Activated CD4-positive, alpha-beta memory T cell treated with anti-CD3 and anti-CD28 coated beads, Interleukin-2, amount 10 ng/mL, durations not matched to agents 7 days and 5 days (primary cell): Measurements from ENCODE around the gene HBQ1. TPM values are rescaled to one million over a fixed set of nuclear protein-coding genes. Genes with fewer than 3 reads are reported as not detected.
"Not testable (repeated sequence)": the region's sequence is repeated elsewhere in the genome, so short reads cannot be mapped to it uniquely, and the experiment has no call there.

Experiments used
- CTCF ChIA-PET: fragments of 350-600 bp; sonication (Branson Sonifier 250); formaldehyde crosslinking; loops from one replicate; lab custom pipeline; 2021; ENCODE audit warnings: antibody characterized with exemption, inconsistent platforms; lab: Charles Lee
- POLR2A ChIA-PET: fragments of 350-600 bp; sonication (Branson Sonifier 250); formaldehyde crosslinking; loops from one replicate; lab custom pipeline; 2021; ENCODE audit warnings: antibody characterized with exemption; lab: Charles Lee
- DNase-seq: peaks from one replicate; pipeline ENCODE4 v3.0.0-alpha.2; 2020
- H3K27ac Mint-ChIP-seq: one replicate; pipeline ENCODE4 v1.8.0; 2021; ENCODE audit warnings: mild to moderate bottlenecking, mixed read lengths
- H3K27me3 Mint-ChIP-seq: one replicate; pipeline ENCODE4 v1.8.0; 2021; ENCODE audit warnings: mixed read lengths
- H3K36me3 Mint-ChIP-seq: one replicate; pipeline ENCODE4 v1.8.0; 2021; ENCODE audit warnings: low read depth, mixed read lengths
- H3K4me1 Mint-ChIP-seq: one replicate; pipeline ENCODE4 v1.8.0; 2021; ENCODE audit warnings: mixed read lengths
- H3K4me3 Mint-ChIP-seq: one replicate; pipeline ENCODE4 v1.8.0; 2021; ENCODE audit warnings: mild to moderate bottlenecking, mixed read lengths
- H3K9me3 Mint-ChIP-seq: one replicate; pipeline ENCODE4 v1.8.0; 2021; ENCODE audit warnings: mixed read lengths
- total RNA-seq, 2 experiments: library from RNA; stranded (reverse); gene quantifications; one replicate each; pipeline ENCODE4 v1.2.3, GENCODE V29; 2021

Gene HBQ1
- total RNA-seq, 2 experiments from 2014 or later, result not detected

DNA sequence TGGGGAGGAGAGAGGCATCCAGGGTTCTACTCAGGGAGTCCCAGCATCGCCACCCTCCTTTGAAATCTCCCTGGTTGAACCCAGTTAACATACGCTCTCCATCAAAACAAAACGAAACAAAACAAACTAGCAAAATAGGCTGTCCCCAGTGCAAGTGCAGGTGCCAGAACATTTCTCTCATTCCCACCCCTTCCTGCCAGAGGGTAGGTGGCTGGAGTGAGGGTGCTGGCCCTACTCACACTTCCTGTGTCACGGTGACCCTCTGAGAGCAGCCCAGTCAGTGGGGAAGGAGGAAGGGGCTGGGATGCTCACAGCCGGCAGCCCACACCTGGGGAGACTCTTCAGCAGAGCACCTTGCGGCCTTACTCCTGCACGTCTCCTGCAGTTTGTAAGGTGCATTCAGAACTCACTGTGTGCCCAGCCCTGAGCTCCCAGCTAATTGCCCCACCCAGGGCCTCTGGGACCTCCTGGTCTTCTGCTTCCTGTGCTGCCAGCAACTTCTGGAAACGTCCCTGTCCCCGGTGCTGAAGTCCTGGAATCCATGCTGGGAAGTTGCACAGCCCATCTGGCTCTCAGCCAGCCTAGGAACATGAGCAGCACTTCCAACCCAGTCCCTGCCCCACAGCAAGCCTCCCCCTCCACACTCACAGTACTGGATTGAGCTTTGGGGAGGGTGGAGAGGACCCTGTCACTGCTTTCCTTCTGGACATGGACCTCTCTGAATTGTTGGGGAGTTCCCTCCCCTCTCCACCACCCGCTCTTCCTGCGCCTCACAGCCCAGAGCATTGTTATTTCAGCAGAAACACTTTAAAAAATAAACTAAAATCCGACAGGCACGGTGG is 6.1 kb upstream of the HBQ1 start:
- DNase-seq, POLR2A ChIA-PET, H3K9me3 Mint-ChIP-seq, H3K36me3 Mint-ChIP-seq, H3K4me3 Mint-ChIP-seq, H3K27ac Mint-ChIP-seq: not testable (repeated sequence)
- H3K4me1 Mint-ChIP-seq, result peaks cover 12% of the 10 kb centered on the region
- CTCF ChIA-PET, result interaction anchor here (0.7 to 1.0 kb wide), 2 partner anchors 67 to 70 kb away, joined by 3 read pairs; no protein-coding TSS in a partner anchor
- peaks cover 59% of the 10 kb centered on the region for H3K27me3 Mint-ChIP-seq

DNA sequence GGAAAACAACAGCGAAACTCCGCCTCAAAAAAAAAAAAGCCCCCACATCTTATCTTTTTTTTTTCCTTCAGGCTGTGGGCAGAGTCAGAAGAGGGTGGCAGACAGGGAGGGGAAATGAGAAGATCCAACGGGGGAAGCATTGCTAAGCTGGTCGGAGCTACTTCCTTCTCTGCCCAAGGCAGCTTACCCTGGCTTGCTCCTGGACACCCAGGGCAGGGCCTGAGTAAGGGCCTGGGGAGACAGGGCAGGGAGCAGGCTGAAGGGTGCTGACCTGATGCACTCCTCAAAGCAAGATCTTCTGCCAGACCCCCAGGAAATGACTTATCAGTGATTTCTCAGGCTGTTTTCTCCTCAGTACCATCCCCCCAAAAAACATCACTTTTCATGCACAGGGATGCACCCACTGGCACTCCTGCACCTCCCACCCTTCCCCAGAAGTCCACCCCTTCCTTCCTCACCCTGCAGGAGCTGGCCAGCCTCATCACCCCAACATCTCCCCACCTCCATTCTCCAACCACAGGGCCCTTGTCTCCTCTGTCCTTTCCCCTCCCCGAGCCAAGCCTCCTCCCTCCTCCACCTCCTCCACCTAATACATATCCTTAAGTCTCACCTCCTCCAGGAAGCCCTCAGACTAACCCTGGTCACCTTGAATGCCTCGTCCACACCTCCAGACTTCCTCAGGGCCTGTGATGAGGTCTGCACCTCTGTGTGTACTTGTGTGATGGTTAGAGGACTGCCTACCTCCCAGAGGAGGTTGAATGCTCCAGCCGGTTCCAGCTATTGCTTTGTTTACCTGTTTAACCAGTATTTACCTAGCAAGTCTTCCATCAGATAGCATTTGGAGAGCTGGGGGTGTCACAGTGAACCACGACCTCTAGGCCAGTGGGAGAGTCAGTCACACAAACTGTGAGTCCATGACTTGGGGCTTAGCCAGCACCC is 5.0 kb upstream of the HBQ1 start:
- H3K4me1 Mint-ChIP-seq, result peaks cover 14% of the 10 kb centered on the region
- POLR2A ChIA-PET, result interaction anchor here (1.1 kb wide), 1 partner anchor 17 kb away, joined by 3 read pairs; no protein-coding TSS in a partner anchor
- peaks cover 58% of the 10 kb centered on the region for H3K27me3 Mint-ChIP-seq
- no peaks in the 10 kb centered on the region for H3K36me3 Mint-ChIP-seq
- no peak for DNase-seq
- H3K4me3 Mint-ChIP-seq, result no peak overlapping the region
- H3K27ac Mint-ChIP-seq, result no peak overlapping the region
- H3K9me3 Mint-ChIP-seq, result no peaks in the 10 kb centered on the region
- CTCF ChIA-PET, result interaction anchor here (0.7 to 1.0 kb wide), 3 partner anchors 58 to 71 kb away, joined by 3 read pairs; no protein-coding TSS in a partner anchor

DNA sequence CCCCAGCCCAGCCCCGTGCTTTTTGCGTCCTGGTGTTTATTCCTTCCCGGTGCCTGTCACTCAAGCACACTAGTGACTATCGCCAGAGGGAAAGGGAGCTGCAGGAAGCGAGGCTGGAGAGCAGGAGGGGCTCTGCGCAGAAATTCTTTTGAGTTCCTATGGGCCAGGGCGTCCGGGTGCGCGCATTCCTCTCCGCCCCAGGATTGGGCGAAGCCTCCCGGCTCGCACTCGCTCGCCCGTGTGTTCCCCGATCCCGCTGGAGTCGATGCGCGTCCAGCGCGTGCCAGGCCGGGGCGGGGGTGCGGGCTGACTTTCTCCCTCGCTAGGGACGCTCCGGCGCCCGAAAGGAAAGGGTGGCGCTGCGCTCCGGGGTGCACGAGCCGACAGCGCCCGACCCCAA is 4.3 kb upstream of the HBQ1 start:
- CTCF ChIA-PET, result not testable (repeated sequence)

GRCh38 chr16:176477-177382 is 3.5 kb upstream of the HBQ1 start, which contains the start of gene HBA1:
Gene HBA1 (plus strand): TSS chr16:176680. CDS start chr16:176717, 37 bp downstream.
- H3K4me3 Mint-ChIP-seq, POLR2A ChIA-PET, CTCF ChIA-PET, DNase-seq, H3K9me3 Mint-ChIP-seq, H3K36me3 Mint-ChIP-seq, H3K27ac Mint-ChIP-seq: not testable (repeated sequence)
- peaks cover 18% of the 10 kb centered on the region for H3K4me1 Mint-ChIP-seq
- H3K27me3 Mint-ChIP-seq, result peaks cover 49% of the 10 kb centered on the region

More for the DNA sequence above, 4.3 kb upstream of the HBQ1 start:
- POLR2A ChIA-PET, result interaction anchor here (1.1 kb wide), 1 partner anchor 18 kb away, joined by 3 read pairs; no protein-coding TSS in a partner anchor
- not testable (repeated sequence) for H3K36me3 Mint-ChIP-seq, H3K9me3 Mint-ChIP-seq, DNase-seq, H3K27ac Mint-ChIP-seq, H3K4me3 Mint-ChIP-seq
- peaks cover 53% of the 10 kb centered on the region for H3K27me3 Mint-ChIP-seq
- peaks cover 15% of the 10 kb centered on the region for H3K4me1 Mint-ChIP-seq

GRCh38 chr16:177394-177822 is 2.9 kb upstream of the HBQ1 start:
- DNase-seq, result no peak
- no peak overlapping the region for H3K27ac Mint-ChIP-seq
- peaks cover 18% of the 10 kb centered on the region for H3K4me1 Mint-ChIP-seq
- CTCF ChIA-PET, result no interaction called here
- POLR2A ChIA-PET, result interaction anchor here (0.7 kb wide), 1 partner anchor 70 kb away, joined by 3 read pairs; no protein-coding TSS in a partner anchor
- H3K4me3 Mint-ChIP-seq, result no peak overlapping the region
- H3K36me3 Mint-ChIP-seq, result no peaks in the 10 kb centered on the region
- H3K27me3 Mint-ChIP-seq, result peaks cover 47% of the 10 kb centered on the region
- no peaks in the 10 kb centered on the region for H3K9me3 Mint-ChIP-seq

DNA sequence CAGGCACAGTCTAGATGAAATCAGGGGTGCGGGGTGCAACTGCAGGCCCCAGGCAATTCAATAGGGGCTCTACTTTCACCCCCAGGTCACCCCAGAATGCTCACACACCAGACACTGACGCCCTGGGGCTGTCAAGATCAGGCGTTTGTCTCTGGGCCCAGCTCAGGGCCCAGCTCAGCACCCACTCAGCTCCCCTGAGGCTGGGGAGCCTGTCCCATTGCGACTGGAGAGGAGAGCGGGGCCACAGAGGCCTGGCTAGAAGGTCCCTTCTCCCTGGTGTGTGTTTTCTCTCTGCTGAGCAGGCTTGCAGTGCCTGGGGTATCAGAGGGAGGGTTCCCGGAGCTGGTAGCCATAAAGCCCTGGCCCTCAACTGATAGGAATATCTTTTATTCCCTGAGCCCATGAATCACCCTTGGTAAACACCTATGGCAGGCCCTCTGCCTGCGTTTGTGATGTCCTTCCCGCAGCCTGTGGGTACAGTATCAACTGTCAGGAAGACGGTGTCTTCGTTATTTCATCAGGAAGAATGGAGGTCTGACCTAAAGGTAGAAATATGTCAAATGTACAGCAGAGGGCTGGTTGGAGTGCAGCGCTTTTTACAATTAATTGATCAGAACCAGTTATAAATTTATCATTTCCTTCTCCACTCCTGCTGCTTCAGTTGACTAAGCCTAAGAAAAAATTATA is 2.1 kb upstream of the HBQ1 start:
- CTCF ChIA-PET, result no interaction called here
- no peaks in the 10 kb centered on the region for H3K36me3 Mint-ChIP-seq
- H3K27ac Mint-ChIP-seq, result no peak overlapping the region
- H3K4me3 Mint-ChIP-seq, result no peak overlapping the region
- POLR2A ChIA-PET, result interaction anchor here (0.7 kb wide), 1 partner anchor 71 kb away, joined by 3 read pairs; no protein-coding TSS in a partner anchor
- peaks cover 18% of the 10 kb centered on the region for H3K4me1 Mint-ChIP-seq
- peaks cover 47% of the 10 kb centered on the region for H3K27me3 Mint-ChIP-seq
- DNase-seq, result no peak
- H3K9me3 Mint-ChIP-seq, result no peaks in the 10 kb centered on the region

- ChIA-PET POLR2A (no interaction called here), CTCF (no interaction called here)
- H3K27me3 Mint-ChIP-seq, result peaks cover 43% of the 10 kb centered on the region
- H3K4me3 Mint-ChIP-seq, result no peak overlapping the region
- no peaks in the 10 kb centered on the region for H3K9me3 Mint-ChIP-seq
- no peak for DNase-seq
- H3K4me1 Mint-ChIP-seq, result peaks cover 14% of the 10 kb centered on the region
- H3K36me3 Mint-ChIP-seq, result no peaks in the 10 kb centered on the region
- no peak overlapping the region for H3K27ac Mint-ChIP-seq
Observed at GRCh38 chr16:178668-179015, 1.6 kb upstream of the HBQ1 start.

- Mint-ChIP-seq H3K27ac (no peak overlapping the region), H3K36me3 (no peaks in the 10 kb centered on the region), H3K4me1 (peaks cover 13% of the 10 kb centered on the region), H3K9me3 (no peaks in the 10 kb centered on the region), H3K27me3 (peaks cover 37% of the 10 kb centered on the region), H3K4me3 (no peak overlapping the region)
- no peak for DNase-seq
- CTCF ChIA-PET, result interaction anchor here (3.9 kb wide), 1 partner anchor 73 kb away, joined by 24 read pairs; no protein-coding TSS in a partner anchor
- POLR2A ChIA-PET, result interaction anchor here (1.2 kb wide), 1 partner anchor 49 kb away, joined by 3 read pairs; no protein-coding TSS in a partner anchor
Observed at GRCh38 chr16:179211-180092, 807 bp upstream of the HBQ1 start.

DNA sequence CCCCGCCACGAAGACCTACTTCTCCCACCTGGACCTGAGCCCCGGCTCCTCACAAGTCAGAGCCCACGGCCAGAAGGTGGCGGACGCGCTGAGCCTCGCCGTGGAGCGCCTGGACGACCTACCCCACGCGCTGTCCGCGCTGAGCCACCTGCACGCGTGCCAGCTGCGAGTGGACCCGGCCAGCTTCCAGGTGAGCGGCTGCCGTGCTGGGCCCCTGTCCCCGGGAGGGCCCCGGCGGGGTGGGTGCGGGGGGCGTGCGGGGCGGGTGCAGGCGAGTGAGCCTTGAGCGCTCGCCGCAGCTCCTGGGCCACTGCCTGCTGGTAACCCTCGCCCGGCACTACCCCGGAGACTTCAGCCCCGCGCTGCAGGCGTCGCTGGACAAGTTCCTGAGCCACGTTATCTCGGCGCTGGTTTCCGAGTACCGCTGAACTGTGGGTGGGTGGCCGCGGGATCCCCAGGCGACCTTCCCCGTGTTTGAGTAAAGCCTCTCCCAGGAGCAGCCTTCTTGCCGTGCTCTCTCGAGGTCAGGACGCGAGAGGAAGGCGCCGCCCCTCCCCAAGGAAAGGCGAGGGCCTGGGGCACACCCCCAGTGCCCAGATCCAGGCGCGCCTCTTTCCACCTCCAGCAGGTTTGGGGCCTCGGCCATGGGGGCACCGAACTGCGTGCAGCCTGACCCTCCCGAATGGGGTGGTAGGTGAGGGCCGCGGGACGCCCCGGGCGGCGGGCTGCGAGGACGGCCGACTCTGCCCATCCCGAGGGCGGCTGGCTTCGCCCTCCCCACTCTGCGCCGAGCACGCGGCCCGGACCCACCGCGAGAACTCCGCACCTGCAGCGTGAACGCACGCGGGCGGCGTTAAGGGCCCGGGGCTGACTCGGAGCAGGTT is 664 bp downstream of the HBQ1 start:
- Mint-ChIP-seq H3K4me3 (peak overlapping the region; percentile 35), H3K4me1 (peaks cover 7% of the 10 kb centered on the region), H3K36me3 (peaks cover 7% of the 10 kb centered on the region), H3K9me3 (no peaks in the 10 kb centered on the region), H3K27me3 (peaks cover 24% of the 10 kb centered on the region), H3K27ac (no peak overlapping the region)
- ChIA-PET CTCF (interaction anchor here (0.7 to 3.9 kb wide), 7 partner anchors 10 to 133 kb away, joined by 3 to 24 read pairs (median 4); no protein-coding TSS in a partner anchor), POLR2A (interaction anchor here (1.2 kb wide), 2 partner anchors 47 to 127 kb away, joined by 3 read pairs; partner anchors contain the start of genes POLR3K and SNRNP25)
- peak; percentile 86 for DNase-seq

GRCh38 chr16:181565-182021 is 1.3 kb downstream of the HBQ1 start:
- DNase-seq, result no peak
- Mint-ChIP-seq H3K27ac (no peak overlapping the region), H3K36me3 (peaks cover 7% of the 10 kb centered on the region), H3K4me3 (no peak overlapping the region), H3K4me1 (peaks cover 7% of the 10 kb centered on the region), H3K27me3 (peaks cover 23% of the 10 kb centered on the region), H3K9me3 (no peaks in the 10 kb centered on the region)
- ChIA-PET CTCF (interaction anchor here (0.6 to 3.9 kb wide), 11 partner anchors 9 to 162 kb away, joined by 3 to 24 read pairs (median 3); no protein-coding TSS in a partner anchor), POLR2A (no interaction called here)
